HG02840 (cell line): Measurements from ENCODE around the gene CBLN1.
"Not testable (repeated sequence)": the region's sequence is repeated elsewhere in the genome, so short reads cannot be mapped to it uniquely, and the experiment has no call there.

Experiments
- ATAC-seq: cut with Tn5 transposase; IDR thresholded peaks from one replicate; pipeline ENCODE4 v1.9.1; 2021; ENCODE audit warnings: mild to moderate bottlenecking, moderate library complexity, moderate number of reproducible peaks; ENCODE audit not compliant: unreplicated experiment, low FRiP score

CBLN1 gene

GRCh38 chr16:49277766-49278566 is 3.7 kb downstream of the CBLN1 start:
- ATAC-seq, result no peak

GRCh38 chr16:49277386-49277742 is 4.3 kb downstream of the CBLN1 start:
- no peak for ATAC-seq

GRCh38 chr16:49276646-49277385 is 4.8 kb downstream of the CBLN1 start:
- ATAC-seq, result no peak

- no peak for ATAC-seq
These were observed 5.8 kb downstream of the CBLN1 start for GRCh38 chr16:49275870-49276269.

GRCh38 chr16:49275050-49275730 is 6.4 kb downstream of the CBLN1 start:
- ATAC-seq, result no peak

GRCh38 chr16:49274591-49274990 is 7.0 kb downstream of the CBLN1 start:
- ATAC-seq, result no peak

- ATAC-seq, result no peak
These were observed 7.9 kb downstream of the CBLN1 start for GRCh38 chr16:49273771-49274170.

GRCh38 chr16:49271363-49271762 is 10.3 kb downstream of the CBLN1 start:
- ATAC-seq, result no peak

GRCh38 chr16:49269201-49269600 is 12.4 kb downstream of the CBLN1 start:
- no peak for ATAC-seq

- no peak for ATAC-seq
These were observed 13.0 kb downstream of the CBLN1 start for GRCh38 chr16:49268667-49269066.

- no peak for ATAC-seq
These were observed 19.1 kb downstream of the CBLN1 start for GRCh38 chr16:49262501-49262900.

GRCh38 chr16:49261930-49262329 is 19.7 kb downstream of the CBLN1 start:
- no peak for ATAC-seq

- no peak for ATAC-seq
These were observed 20.6 kb downstream of the CBLN1 start for GRCh38 chr16:49260956-49261530.

- ATAC-seq, result no peak
These were observed 21.4 kb downstream of the CBLN1 start for GRCh38 chr16:49260253-49260652.

- ATAC-seq, result no peak
These were observed 22.3 kb downstream of the CBLN1 start for GRCh38 chr16:49259330-49259729.

- ATAC-seq, result no peak
These were observed 30.9 kb downstream of the CBLN1 start for GRCh38 chr16:49250689-49251088.

GRCh38 chr16:49248227-49248626 is 33.4 kb downstream of the CBLN1 start:
- no peak for ATAC-seq

- ATAC-seq, result no peak
These were observed 45.4 kb downstream of the CBLN1 start for GRCh38 chr16:49236216-49236615.

- not testable (repeated sequence) for ATAC-seq
These were observed 53.3 kb downstream of the CBLN1 start for GRCh38 chr16:49228335-49228734.
